ENCODE results near the gene GTSE1. TPM values are rescaled to one million over a fixed set of nuclear protein-coding genes. Genes with fewer than 3 reads are reported as not detected.

Gene GTSE1
- total RNA-seq, 2 donors from 2014 or later = 0.26 TPM; not detected in 1

GRCh38 chr22:46368871-46369715 is 72.4 kb downstream of the GTSE1 start:
- H3K9me3 ChIP-seq = no peaks in the 10 kb centered on the region
- intact Hi-C loops (cut with DNase I) = loop anchor here (5.0 kb wide), 1 partner anchor 173 kb away; no protein-coding TSS in a partner anchor
- H3K4me3 ChIP-seq = no peak overlapping the region
- no peak for TF ChIP-seq POLR2A (IDR thresholded peaks at IDR 0.05)
- TF ChIP-seq CTCF (IDR thresholded peaks at IDR 0.05) = no peak
- H3K36me3 ChIP-seq (replicated peaks in 1 of 2; ENCODE audit: insufficient read depth in 1 of 2, low read depth in 2 of 2) = no peaks in the 10 kb centered on the region
- WGBS, 2 donors = 85 to 88% methylated on average over 11 to 31 of the region's 31 CpGs
- H3K27me3 ChIP-seq = no peaks in the 10 kb centered on the region
- no peak overlapping the region for H3K27ac ChIP-seq
- peaks cover 27% of the 10 kb centered on the region for H3K4me1 ChIP-seq
- DNase-seq (no peak), ATAC-seq (no peak)

GRCh38 chr22:46369716-46370583 is 73.3 kb downstream of the GTSE1 start:
- TF ChIP-seq POLR2A (IDR thresholded peaks at IDR 0.05) = no peak
- no peak for TF ChIP-seq CTCF (IDR thresholded peaks at IDR 0.05)
- Histone ChIP-seq H3K9me3 (no peaks in the 10 kb centered on the region), H3K27me3 (no peaks in the 10 kb centered on the region), H3K36me3 (replicated peaks in 1 of 2; ENCODE audit: insufficient read depth in 1 of 2, low read depth in 2 of 2) (no peaks in the 10 kb centered on the region), H3K4me1 (peaks cover 35% of the 10 kb centered on the region), H3K27ac (peak overlapping the region in 1 of 4 donors; percentile 30), H3K4me3 (no peak overlapping the region)
- DNase-seq (no peak), ATAC-seq (no peak)
- WGBS, 2 donors = 80 to 87% methylated on average over 17 to 24 of the region's 25 CpGs
- intact Hi-C loops (cut with DNase I) = loop anchor here (5.0 kb wide), 1 partner anchor 172 kb away; no protein-coding TSS in a partner anchor

- Histone ChIP-seq H3K9me3 (no peaks in the 10 kb centered on the region), H3K27ac (peak overlapping the region in 3 of 4 donors; percentile 19 to 48 (median 30)), H3K36me3 (replicated peaks in 1 of 2; ENCODE audit: insufficient read depth in 1 of 2, low read depth in 2 of 2) (no peaks in the 10 kb centered on the region), H3K4me1 (peaks cover 43% of the 10 kb centered on the region), H3K4me3 (no peak overlapping the region), H3K27me3 (no peaks in the 10 kb centered on the region)
- no peak for DNase-seq
- WGBS, 2 donors = 42 to 59% methylated on average over 14 to 15 of the region's 15 CpGs
- intact Hi-C loops (cut with DNase I) = no loop called here
- no peak for TF ChIP-seq CTCF (IDR thresholded peaks at IDR 0.05)
- ATAC-seq = no peak
Measured at GRCh38 chr22:46370584-46371291, 74.1 kb downstream of the GTSE1 start.

GRCh38 chr22:46371623-46372226 is 75.1 kb downstream of the GTSE1 start:
- DNase-seq (no peak), ATAC-seq (no peak)
- H3K9me3 ChIP-seq = no peaks in the 10 kb centered on the region
- no peak for TF ChIP-seq CTCF (IDR thresholded peaks at IDR 0.05)
- no peak for TF ChIP-seq POLR2A (IDR thresholded peaks at IDR 0.05)
- WGBS, 2 donors = 96 to 100% methylated on average over 2 of the region's 2 CpGs
- intact Hi-C loops (cut with DNase I) = no loop called here
- H3K36me3 ChIP-seq (replicated peaks in 1 of 2; ENCODE audit: insufficient read depth in 1 of 2, low read depth in 2 of 2) = no peaks in the 10 kb centered on the region
- H3K27me3 ChIP-seq = no peaks in the 10 kb centered on the region
- H3K4me1 ChIP-seq = peaks cover 53% of the 10 kb centered on the region
- H3K4me3 ChIP-seq = no peak overlapping the region
- H3K27ac ChIP-seq = no peak overlapping the region
